Measurements from ENCODE around the gene WWC1. TPM values are rescaled to one million over a fixed set of nuclear protein-coding genes. Genes with fewer than 3 reads are reported as not detected.

The WWC1 gene
- total RNA-seq, 1 donor from 2014 or later, result 48.6 TPM

- Mint-ChIP-seq H3K36me3 (ENCODE audit: low read depth, unreplicated experiment) (peaks cover 9% of the 10 kb centered on the region), H3K27ac (ENCODE audit: unreplicated experiment) (no peak overlapping the region), H3K4me1 (ENCODE audit: low read depth, unreplicated experiment) (peaks cover 31% of the 10 kb centered on the region), H3K4me3 (ENCODE audit: unreplicated experiment) (no peak overlapping the region), H3K9me3 (ENCODE audit: unreplicated experiment) (peaks cover 3% of the 10 kb centered on the region), H3K27me3 (ENCODE audit: low read depth, unreplicated experiment) (no peaks in the 10 kb centered on the region)
- H3K79me2 ChIP-seq (ENCODE audit: insufficient read depth, low read length), result no peaks in the 10 kb centered on the region
- H3K36me3 ChIP-seq (ENCODE audit: insufficient read depth, low read length), result no peaks in the 10 kb centered on the region
- no peak overlapping the region for H3K9ac ChIP-seq (ENCODE audit: low read length)
- peaks cover 16% of the 10 kb centered on the region for H3K4me1 ChIP-seq (ENCODE audit: insufficient read depth, low read length)
- no peak overlapping the region for H3K4me2 ChIP-seq (ENCODE audit: low read length)
- no peaks in the 10 kb centered on the region for H3K9me3 ChIP-seq (ENCODE audit: insufficient read depth, low read depth, low read length)
- no peak for DNase-seq (ENCODE audit: low read depth)
- H3K4me3 ChIP-seq (ENCODE audit: insufficient read depth, low read depth, low read length), result no peak overlapping the region
- no peak overlapping the region for H3K27ac ChIP-seq (ENCODE audit: low read depth, low read length)
- H2AFZ ChIP-seq (ENCODE audit: low read depth, low read length), result no peak overlapping the region
- FAIRE-seq, result no peak
- H4K20me1 ChIP-seq (ENCODE audit: insufficient read depth, low read length), result no peaks in the 10 kb centered on the region
- H3K27me3 ChIP-seq (ENCODE audit: insufficient read depth, low read length), result no peaks in the 10 kb centered on the region
- TF ChIP-seq CTCF (IDR thresholded peaks at IDR 0.05; ENCODE audit: insufficient read depth, low read depth, low read length), result no peak
Measured at GRCh38 chr5:168340487-168340886, 49.0 kb downstream of the WWC1 start.

GRCh38 chr5:168341178-168341577 is 49.7 kb downstream of the WWC1 start:
- H3K27me3 Mint-ChIP-seq (ENCODE audit: low read depth, unreplicated experiment), result no peaks in the 10 kb centered on the region
- H3K9me3 Mint-ChIP-seq (ENCODE audit: unreplicated experiment), result peaks cover 3% of the 10 kb centered on the region
- Histone ChIP-seq H3K4me3 (ENCODE audit: insufficient read depth, low read depth, low read length) (no peak overlapping the region), H3K9me3 (ENCODE audit: insufficient read depth, low read depth, low read length) (no peaks in the 10 kb centered on the region), H2AFZ (ENCODE audit: low read depth, low read length) (no peak overlapping the region), H3K9ac (ENCODE audit: low read length) (no peak overlapping the region), H3K4me2 (ENCODE audit: low read length) (no peak overlapping the region), H3K79me2 (ENCODE audit: insufficient read depth, low read length) (no peaks in the 10 kb centered on the region), H3K4me1 (ENCODE audit: insufficient read depth, low read length) (peaks cover 16% of the 10 kb centered on the region), H3K36me3 (ENCODE audit: insufficient read depth, low read length) (no peaks in the 10 kb centered on the region), H4K20me1 (ENCODE audit: insufficient read depth, low read length) (no peaks in the 10 kb centered on the region), H3K27ac (ENCODE audit: low read depth, low read length) (no peak overlapping the region), H3K27me3 (ENCODE audit: insufficient read depth, low read length) (no peaks in the 10 kb centered on the region)
- H3K4me1 Mint-ChIP-seq (ENCODE audit: low read depth, unreplicated experiment), result peaks cover 34% of the 10 kb centered on the region
- H3K4me3 Mint-ChIP-seq (ENCODE audit: unreplicated experiment), result no peak overlapping the region
- no peak overlapping the region for H3K27ac Mint-ChIP-seq (ENCODE audit: unreplicated experiment)
- TF ChIP-seq CTCF (IDR thresholded peaks at IDR 0.05; ENCODE audit: insufficient read depth, low read depth, low read length), result no peak
- no peak for TF ChIP-seq EZH2 (IDR thresholded peaks at IDR 0.05; ENCODE audit: insufficient read depth, low read length)
- DNase-seq (ENCODE audit: low read depth), result no peak
- peaks cover 9% of the 10 kb centered on the region for H3K36me3 Mint-ChIP-seq (ENCODE audit: low read depth, unreplicated experiment)
- no peak for FAIRE-seq

DNA sequence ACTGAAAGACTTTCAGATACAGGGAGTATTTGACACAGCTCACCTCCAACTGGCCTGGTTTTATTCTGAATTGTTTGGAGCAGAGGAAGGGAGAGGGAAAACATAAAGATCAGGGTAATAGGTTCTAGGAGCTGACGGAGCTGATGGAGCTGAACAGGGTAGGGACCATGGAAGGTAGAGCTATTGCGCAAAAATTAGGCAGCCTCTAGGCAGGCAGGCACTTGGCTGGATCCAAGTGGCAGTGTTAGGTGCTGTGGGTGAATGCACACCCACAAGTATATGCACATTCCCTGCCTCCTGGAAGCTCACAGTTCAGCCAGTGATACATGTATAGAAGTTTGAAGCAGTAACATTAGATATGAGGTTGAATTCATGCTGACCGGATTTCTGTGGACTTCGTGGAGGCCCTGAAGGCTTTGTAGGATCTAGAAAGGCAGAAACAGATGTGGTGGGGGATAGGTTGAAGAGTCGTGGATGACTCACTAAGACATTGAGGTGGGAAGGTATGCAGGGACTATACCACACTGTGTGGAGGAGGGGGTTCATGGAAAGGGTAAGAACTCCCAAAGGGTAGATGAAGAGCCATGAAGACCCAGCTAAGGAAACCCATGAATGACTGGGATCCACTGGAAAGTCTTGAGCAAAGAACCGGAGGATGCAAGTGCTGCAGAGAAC is 50.8 kb downstream of the WWC1 start:
- no peak overlapping the region for H2AFZ ChIP-seq (ENCODE audit: low read depth, low read length)
- H3K4me1 ChIP-seq (ENCODE audit: insufficient read depth, low read length), result peaks cover 16% of the 10 kb centered on the region
- no peaks in the 10 kb centered on the region for H4K20me1 ChIP-seq (ENCODE audit: insufficient read depth, low read length)
- no peak for FAIRE-seq
- peaks cover 9% of the 10 kb centered on the region for H3K36me3 Mint-ChIP-seq (ENCODE audit: low read depth, unreplicated experiment)
- no peaks in the 10 kb centered on the region for H3K9me3 ChIP-seq (ENCODE audit: insufficient read depth, low read depth, low read length)
- no peaks in the 10 kb centered on the region for H3K27me3 Mint-ChIP-seq (ENCODE audit: low read depth, unreplicated experiment)
- H3K27ac Mint-ChIP-seq (ENCODE audit: unreplicated experiment), result no peak overlapping the region
- H3K27ac ChIP-seq (ENCODE audit: low read depth, low read length), result no peak overlapping the region
- H3K9ac ChIP-seq (ENCODE audit: low read length), result no peak overlapping the region
- H3K4me3 ChIP-seq (ENCODE audit: insufficient read depth, low read depth, low read length), result no peak overlapping the region
- peaks cover 2% of the 10 kb centered on the region for H3K9me3 Mint-ChIP-seq (ENCODE audit: unreplicated experiment)
- H3K36me3 ChIP-seq (ENCODE audit: insufficient read depth, low read length), result no peaks in the 10 kb centered on the region
- peak overlapping the region; percentile 42 for H3K4me3 Mint-ChIP-seq (ENCODE audit: unreplicated experiment)
- peak; percentile 71 for DNase-seq (ENCODE audit: low read depth)
- H3K27me3 ChIP-seq (ENCODE audit: insufficient read depth, low read length), result no peaks in the 10 kb centered on the region
- peak overlapping the region; percentile 47 for H3K4me2 ChIP-seq (ENCODE audit: low read length)
- H3K4me1 Mint-ChIP-seq (ENCODE audit: low read depth, unreplicated experiment), result peaks cover 37% of the 10 kb centered on the region
- no peak for TF ChIP-seq EZH2 (IDR thresholded peaks at IDR 0.05; ENCODE audit: insufficient read depth, low read length)
- TF ChIP-seq CTCF (IDR thresholded peaks at IDR 0.05; ENCODE audit: insufficient read depth, low read depth, low read length), result no peak
- H3K79me2 ChIP-seq (ENCODE audit: insufficient read depth, low read length), result no peaks in the 10 kb centered on the region
